ENCODE measurements around the gene ITGB1BP1. TPM values are rescaled to one million over a fixed set of nuclear protein-coding genes. Genes with fewer than 3 reads are reported as not detected.

Gene ITGB1BP1
- total and polyA plus RNA-seq, 3 donors from 2014 or later = 31.3 to 45.6 (median 38.1) TPM

GRCh38 chr2:9430316-9431293 is 7.3 kb upstream of the ITGB1BP1 start:
- Histone ChIP-seq H3K27ac (no peak overlapping the region), H3K4me1 (no peaks in the 10 kb centered on the region), H3K4me3 (no peak overlapping the region), H3K9me3 (no peaks in the 10 kb centered on the region), H3K36me3 (ENCODE audit: low read depth, missing control alignments) (no peaks in the 10 kb centered on the region), H3K27me3 (no peaks in the 10 kb centered on the region)
- WGBS, 2 donors = 66 to 70% methylated on average over 2 of the region's 2 CpGs
- DNase-seq = no peak
- TF ChIP-seq POLR2A (IDR thresholded peaks at IDR 0.05) = no peak
- TF ChIP-seq CTCF (IDR thresholded peaks at IDR 0.05) = no peak
- intact Hi-C loops (cut with DNase I; ENCODE audit: low total_unique reads) = no loop called here

GRCh38 chr2:9428965-9429577 is 5.7 kb upstream of the ITGB1BP1 start:
- Histone ChIP-seq H3K4me1 (peaks cover 5% of the 10 kb centered on the region), H3K4me3 (no peak overlapping the region), H3K36me3 (ENCODE audit: low read depth, missing control alignments) (no peaks in the 10 kb centered on the region), H3K9me3 (no peaks in the 10 kb centered on the region), H3K27ac (no peak overlapping the region), H3K27me3 (no peaks in the 10 kb centered on the region)
- 73 to 88% methylated on average over 5 of the region's 5 CpGs for WGBS, 2 donors
- TF ChIP-seq CTCF (IDR thresholded peaks at IDR 0.05) = no peak
- no peak for TF ChIP-seq POLR2A (IDR thresholded peaks at IDR 0.05)
- intact Hi-C loops (cut with DNase I; ENCODE audit: low total_unique reads) = no loop called here
- no peak for DNase-seq

- intact Hi-C loops (cut with DNase I; ENCODE audit: low total_unique reads) = no loop called here
- 48 to 50% methylated on average over 11 of the region's 11 CpGs for WGBS, 2 donors
- Histone ChIP-seq H3K4me3 (peak overlapping the region; percentile 80 to 94), H3K36me3 (ENCODE audit: low read depth, missing control alignments) (no peaks in the 10 kb centered on the region), H3K27me3 (no peaks in the 10 kb centered on the region), H3K4me1 (peaks cover 5% of the 10 kb centered on the region), H3K9me3 (no peaks in the 10 kb centered on the region), H3K27ac (no peak overlapping the region)
- TF ChIP-seq POLR2A (IDR thresholded peaks at IDR 0.05) (no peak), CTCF (IDR thresholded peaks at IDR 0.05) (no peak)
- DNase-seq = no peak
These were observed 1.3 kb upstream of the ITGB1BP1 start for GRCh38 chr2:9424447-9425164.

- DNase-seq = peak; percentile 32
- intact Hi-C loops (cut with DNase I; ENCODE audit: low total_unique reads) = no loop called here
- Histone ChIP-seq H3K4me3 (peak overlapping the region; percentile 80 to 94), H3K27ac (peak overlapping the region; percentile 88 to 94), H3K36me3 (ENCODE audit: low read depth, missing control alignments) (no peaks in the 10 kb centered on the region), H3K4me1 (peaks cover 5% of the 10 kb centered on the region), H3K9me3 (no peaks in the 10 kb centered on the region), H3K27me3 (no peaks in the 10 kb centered on the region)
- 0 to 1% methylated on average over 21 of the region's 21 CpGs for WGBS, 2 donors
- TF ChIP-seq POLR2A (IDR thresholded peaks at IDR 0.05) (no peak), CTCF (IDR thresholded peaks at IDR 0.05) (no peak)
These were observed 569 bp upstream of the ITGB1BP1 start for GRCh38 chr2:9423922-9424272.
